ENCODE results near the gene LRRC51.

Gene LRRC51

DNA sequence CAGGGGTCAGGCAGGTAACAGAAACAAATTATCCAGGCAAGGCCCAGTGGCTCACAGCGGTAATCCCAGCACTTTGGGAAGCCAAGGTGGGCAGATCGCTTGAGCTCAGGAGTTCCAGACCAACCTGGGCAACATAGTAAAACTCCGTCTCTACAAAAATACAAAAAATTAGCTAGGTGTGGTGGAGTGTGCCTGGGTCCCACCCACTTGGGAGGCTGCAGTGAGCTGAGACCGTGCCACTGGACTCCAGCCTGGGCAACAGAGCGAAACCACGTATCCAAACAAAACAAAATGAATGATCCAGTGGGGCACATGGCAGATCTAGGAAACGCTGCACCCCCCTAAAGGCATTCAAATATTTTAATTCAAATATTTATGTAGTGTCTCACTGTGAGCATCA, 10.2 kb upstream of the LRRC51 start:
- DNase-seq: no peak

GRCh38 chr11:72072348-72072747, 8.3 kb upstream of the LRRC51 start:
- DNase-seq: no peak

DNA sequence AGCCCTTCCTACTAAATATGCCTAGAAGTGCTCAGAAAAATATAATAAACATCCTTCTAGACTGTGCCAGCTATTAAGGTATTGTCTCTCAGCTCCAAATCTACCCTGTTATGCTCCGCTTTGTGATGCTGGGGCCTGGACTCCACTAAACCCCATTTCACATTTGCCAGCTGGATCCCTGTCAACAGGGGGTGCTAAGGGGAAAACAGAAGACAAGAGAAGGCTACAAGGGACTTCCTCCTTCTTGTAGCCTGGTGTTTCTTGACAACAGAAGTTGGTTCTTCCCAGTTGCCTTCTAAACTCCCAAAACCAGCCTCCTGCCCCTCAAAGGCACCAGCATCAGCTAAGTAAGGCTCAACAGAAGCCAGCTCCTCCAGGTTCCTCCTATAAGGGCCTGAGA, 5.5 kb upstream of the LRRC51 start:
- no peak for DNase-seq

DNA sequence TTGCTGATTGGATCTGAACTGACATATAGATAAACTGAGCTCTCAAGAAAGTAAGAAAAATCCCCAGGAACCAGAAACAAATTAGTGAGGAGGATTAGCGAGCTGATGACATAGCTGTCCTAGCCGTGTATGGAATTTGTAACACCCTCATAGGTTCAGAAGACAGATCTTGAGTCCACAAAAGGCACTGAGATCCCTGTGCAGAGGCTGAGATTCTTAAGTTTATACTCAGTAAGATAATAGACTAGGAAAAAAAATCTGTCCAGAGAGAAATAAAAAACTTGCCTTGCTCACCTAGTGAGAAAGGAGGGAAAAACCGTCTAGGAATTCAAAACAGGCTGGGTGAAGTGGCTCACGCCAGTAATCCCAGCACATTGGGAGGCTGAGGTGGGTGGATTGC, 4.9 kb upstream of the LRRC51 start:
- no peak for DNase-seq

- no peak for DNase-seq
Measured at GRCh38 chr11:72078477-72078876, 2.2 kb upstream of the LRRC51 start.

- no peak for DNase-seq
Measured at GRCh38 chr11:72079819-72080325, 778 bp upstream of the LRRC51 start.

GRCh38 chr11:72081184-72081644, 564 bp downstream of the LRRC51 start:
- no peak for DNase-seq

DNA sequence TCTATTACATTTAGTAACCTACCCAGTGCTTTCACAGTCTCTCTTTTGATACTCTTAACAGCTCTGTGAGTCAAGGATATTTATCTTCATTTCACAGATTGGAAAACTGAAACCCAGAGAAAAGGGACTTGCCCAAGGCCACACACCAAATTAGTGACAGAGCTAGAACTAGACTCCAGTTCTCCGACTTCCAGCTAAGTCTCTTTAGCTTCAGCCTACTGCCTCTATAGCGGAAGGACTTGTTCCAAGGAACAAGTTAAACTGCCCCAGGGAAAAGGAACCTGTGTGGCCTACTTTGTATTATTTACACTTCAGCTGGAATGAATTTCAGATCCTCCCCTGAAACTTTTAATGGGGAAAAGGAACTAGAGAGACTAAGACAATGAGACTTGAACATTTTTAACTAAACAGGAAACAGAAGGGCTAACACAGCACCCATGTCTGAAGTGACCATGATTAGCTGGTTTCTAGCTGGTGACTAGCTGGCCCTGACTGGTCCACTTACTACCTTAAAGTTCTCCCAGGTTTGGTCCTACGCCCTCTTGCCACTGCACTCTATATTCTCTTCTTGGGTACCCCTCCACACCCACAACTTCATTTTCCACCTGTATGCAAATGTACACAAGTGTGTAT, 1.3 kb downstream of the LRRC51 start:
- DNase-seq: no peak

GRCh38 chr11:72083414-72083813, 2.8 kb downstream of the LRRC51 start:
- no peak for DNase-seq

DNA sequence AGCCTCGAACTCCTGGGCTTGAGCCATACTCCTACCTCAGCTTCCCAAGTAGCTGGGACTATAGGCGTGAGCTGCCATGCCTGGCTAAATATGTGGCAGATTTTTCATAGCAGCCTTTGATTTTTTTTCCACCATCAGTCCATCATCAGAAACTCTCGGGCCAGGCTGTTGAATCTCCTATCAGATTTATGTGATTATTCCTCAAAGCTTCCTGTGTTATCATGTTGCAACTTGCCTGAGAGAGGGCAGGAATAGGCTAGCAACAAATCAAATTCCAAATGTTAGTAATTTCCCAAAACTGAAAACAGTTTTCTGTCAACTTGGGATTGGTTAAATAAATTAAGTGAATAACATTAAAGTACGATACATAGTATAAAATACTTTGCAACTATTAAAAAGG, 3.4 kb downstream of the LRRC51 start:
- no peak for DNase-seq

GRCh38 chr11:72084965-72085364, 4.3 kb downstream of the LRRC51 start:
- DNase-seq: no peak

DNA sequence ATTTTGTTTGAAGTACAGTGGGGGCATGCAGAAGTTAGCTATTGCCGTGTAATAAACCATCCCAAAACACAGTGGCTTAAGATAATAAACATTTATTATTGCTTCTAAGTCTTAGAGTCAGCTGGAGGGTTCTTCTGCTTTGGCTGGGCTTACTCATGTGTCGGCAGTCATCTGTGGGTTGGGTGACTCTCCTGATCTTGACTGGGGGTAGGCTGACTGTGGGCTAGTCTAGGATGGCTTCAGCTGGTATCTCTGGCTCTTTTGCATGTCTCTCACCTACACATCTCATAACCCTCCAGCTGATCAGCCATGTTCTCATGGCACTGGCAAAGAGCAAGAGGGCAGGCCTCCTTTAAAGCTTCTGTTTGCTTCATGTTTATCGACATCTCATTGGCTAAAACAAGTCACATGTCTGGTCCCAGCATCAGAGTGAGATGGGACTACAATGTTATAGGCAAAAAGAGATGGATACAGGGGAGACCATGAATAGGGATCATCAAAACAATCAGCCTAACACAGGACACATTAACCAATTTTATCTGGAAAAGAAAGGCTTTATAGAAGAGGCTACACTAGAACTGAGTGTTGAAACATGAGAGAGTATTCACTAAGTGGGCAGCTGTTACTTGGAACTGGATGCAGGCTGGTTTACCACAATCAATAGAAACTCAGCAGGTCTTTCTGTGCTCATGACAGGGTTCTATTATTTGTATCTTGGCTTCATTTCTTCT, 5.1 kb downstream of the LRRC51 start:
- no peak for DNase-seq

- DNase-seq: no peak
Measured at GRCh38 chr11:72088076-72088808, 7.6 kb downstream of the LRRC51 start.

DNA sequence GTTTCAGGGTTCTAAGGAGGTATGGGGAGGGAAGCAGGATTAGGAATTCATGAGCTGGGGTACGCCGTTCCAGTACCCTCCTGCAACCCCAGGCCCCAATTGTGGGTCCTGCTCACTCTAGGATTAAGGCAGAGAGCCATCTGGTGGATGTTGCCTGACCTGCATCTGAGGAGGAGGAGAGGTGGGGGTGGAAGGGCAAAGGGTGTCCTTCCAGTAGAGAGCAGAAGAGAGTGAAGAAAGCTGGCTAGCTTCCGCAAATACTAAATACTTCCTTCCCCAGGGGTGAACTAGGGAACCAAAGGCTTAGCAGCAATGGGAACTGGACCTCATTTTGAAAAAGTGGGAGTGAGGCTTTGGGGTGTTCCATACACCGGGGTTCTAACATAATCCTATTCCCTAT, 10.6 kb downstream of the LRRC51 start:
- peak; percentile 62 to 72 for DNase-seq

- no peak for DNase-seq
Measured at GRCh38 chr11:72098741-72099140, 18.1 kb downstream of the LRRC51 start.

DNA sequence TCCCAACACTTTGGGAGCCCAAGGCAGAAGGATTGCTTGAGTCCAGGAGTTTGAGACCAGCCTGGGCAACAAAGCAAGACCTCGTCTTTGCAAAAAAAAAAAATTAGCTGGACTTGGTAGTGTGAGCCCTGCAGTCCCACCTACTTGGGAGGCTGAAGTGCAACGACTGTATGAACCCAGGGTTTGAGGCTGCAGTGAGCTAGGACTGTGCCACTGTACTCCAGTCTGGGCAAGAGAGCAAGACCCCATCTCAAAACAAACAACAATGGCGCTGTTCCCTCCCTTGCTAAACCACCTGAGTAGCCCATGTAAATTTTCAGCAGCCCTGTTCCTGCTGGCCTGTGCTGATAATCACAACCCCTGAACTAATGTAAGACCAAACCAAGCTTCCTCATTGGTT, 19.4 kb downstream of the LRRC51 start:
- no peak for DNase-seq

- DNase-seq: no peak
Measured at GRCh38 chr11:72100462-72100861, 19.8 kb downstream of the LRRC51 start.

DNA sequence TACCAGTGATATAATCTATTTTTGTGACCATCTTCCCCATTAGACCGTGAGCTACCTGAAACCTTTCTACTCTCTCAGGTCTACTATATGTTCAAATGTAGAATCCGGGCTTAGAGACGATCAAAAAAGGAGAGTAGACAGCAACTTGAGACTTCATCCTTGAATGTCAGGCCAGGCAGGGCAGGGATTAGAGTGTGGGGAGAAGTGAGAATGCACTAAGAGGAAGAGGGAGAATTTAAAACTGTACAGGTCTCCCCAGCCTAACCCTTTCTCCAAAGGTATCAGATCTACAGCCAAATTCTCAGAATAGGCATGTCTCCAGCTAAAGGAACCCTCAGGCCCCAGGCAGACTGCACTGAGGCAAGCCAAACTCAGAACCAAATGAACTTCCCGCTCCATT, 21.5 kb downstream of the LRRC51 start:
- DNase-seq: no peak

GRCh38 chr11:72102631-72102945, 21.9 kb downstream of the LRRC51 start:
- no peak for DNase-seq

DNA sequence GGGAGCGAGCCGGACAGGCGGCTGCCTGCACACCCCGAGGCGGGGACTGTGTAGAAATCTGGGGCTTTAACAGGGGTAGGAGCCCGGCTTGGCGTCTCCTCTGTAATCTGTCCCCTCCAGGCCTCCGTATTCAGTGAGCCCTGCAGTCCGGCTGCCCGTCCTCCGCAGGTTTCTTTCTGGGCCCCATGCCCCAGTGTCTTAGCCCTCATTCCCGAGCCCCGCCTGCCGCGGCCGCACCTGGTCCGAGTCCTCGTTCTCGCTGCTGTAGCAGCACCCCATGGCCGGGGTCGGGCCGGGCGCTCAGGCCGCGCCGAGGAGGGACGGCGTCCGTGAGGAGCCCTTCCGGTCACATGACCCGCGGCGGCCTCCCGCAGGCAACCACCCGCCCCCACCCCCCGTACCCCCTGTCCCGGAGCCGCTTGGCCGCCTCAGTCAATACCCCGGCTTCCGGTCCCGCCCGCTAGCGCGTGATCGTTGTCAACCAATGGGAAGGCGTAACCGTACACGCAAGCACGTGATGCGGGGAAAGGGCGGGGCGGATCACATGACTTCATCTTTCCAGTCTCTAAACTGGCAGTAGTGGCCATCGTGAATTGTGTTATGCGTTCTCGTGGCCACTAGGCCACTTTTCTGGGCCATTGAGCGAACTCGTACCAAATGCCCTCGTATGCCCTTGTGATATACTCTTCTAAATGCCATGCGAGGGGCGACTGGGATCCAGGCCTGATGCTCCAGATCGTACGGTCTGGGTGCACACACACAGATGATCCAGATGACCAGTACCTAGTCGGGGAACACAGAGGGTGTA, 22.5 kb downstream of the LRRC51 start, which contains the start of gene LAMTOR1:
LAMTOR1 (minus strand) TSS at position 352 of the 808 bp plus-strand sequence; CDS start at position 279, 73 bp downstream.
- peak; percentile 98 to 99 for DNase-seq

- no peak for DNase-seq
Measured at GRCh38 chr11:72103754-72104167, 23.1 kb downstream of the LRRC51 start.

- DNase-seq: no peak
Measured at GRCh38 chr11:72105888-72106287, 25.2 kb downstream of the LRRC51 start, which contains the start of gene TOMT. Gene TOMT, plus strand, starts transcription at chr11:72105924. Its CDS starts 28 bp downstream, at chr11:72105952.

Measured in stimulated activated CD4-positive, alpha-beta T cell treated with anti-CD3 and anti-CD28 coated beads, Interleukin-2, amount 100 ng/mL, for 24 hours (primary cell).